ENCODE data around the gene C16orf90.

C16orf90 gene

DNA sequence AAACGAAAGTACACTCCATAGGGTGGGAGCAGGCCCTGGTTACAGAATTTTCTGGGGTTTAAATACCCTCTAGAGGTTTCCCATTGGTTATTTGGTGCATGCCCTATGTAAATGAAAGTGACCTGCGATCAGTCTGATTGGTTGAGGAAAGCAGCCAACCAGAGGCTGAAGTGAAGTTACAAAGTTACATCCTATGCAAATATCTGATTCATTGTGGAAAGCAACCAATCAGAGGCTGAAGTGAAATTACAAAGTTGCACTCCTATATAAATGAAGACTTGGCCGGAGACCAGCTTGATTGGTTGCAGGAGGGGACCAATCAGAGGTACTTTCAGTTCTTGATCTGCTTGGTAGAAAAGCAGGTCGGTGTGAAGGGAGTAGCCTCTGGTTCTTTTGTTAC is 27.4 kb downstream of the C16orf90 start:
- in situ Hi-C loops (cut with MboI; ENCODE audit: low sequenced_read_pairs), result no loop called here

- in situ Hi-C loops (cut with MboI; ENCODE audit: low sequenced_read_pairs), result no loop called here
These were observed 28.1 kb downstream of the C16orf90 start for GRCh38 chr16:3467182-3467581.

DNA sequence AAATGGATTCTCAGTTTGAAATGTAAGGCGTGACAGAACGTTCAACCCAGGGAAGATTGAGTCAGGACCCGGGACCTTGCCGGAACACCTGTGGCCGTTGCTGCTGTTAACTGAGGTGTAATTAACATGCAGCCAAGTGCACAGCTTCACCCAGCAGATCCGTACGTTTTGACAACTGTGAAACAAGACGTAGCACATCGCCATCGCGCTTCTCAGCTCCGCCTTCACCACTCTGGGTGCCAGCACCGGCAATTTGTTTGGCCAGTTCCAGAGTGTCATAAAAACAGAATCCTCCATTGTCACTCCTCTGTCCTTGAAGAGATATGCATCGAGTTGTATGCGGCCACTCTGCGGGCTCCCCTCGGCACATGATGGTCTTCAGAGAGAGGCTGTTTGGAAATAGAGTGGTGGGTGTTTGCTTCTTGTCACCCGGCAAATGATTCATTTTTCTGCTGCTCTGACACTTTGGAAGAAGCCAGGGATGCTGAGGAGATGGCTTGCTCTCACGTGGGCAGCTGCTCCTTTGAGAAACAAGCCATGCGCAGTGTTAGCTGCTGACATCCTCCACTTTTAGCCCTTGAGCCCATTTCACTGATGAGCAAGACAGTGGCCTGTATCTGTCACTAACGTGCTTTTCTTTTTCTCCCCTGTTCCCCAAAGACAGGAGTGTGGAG is 29.2 kb downstream of the C16orf90 start:
- in situ Hi-C loops (cut with MboI; ENCODE audit: low sequenced_read_pairs), result no loop called here

DNA sequence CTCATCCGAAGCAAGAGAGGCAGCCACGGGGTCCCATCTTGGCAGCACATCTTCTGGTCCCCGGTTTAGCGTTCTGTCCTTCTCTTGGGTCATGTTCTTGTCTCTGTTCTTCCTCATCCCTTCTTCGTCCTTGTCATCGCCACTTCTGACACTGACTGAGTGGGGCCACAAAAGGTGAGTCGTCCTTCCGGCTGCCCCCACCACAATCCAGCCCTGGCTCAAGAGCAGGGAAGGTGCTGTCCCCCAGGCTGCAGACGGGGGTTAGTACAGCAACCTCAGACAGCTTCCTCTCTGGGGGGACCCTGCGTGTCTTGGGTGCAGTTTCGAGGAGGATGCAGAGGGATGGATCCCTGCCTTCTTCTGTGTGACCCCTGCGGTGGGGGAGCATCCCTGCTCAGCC is 30.0 kb downstream of the C16orf90 start:
- in situ Hi-C loops (cut with MboI; ENCODE audit: low sequenced_read_pairs), result no loop called here

GRCh38 chr16:3461151-3461550 is 34.1 kb downstream of the C16orf90 start:
- in situ Hi-C loops (cut with MboI; ENCODE audit: low sequenced_read_pairs), result no loop called here

- in situ Hi-C loops (cut with MboI; ENCODE audit: low sequenced_read_pairs), result no loop called here
These were observed 34.7 kb downstream of the C16orf90 start for GRCh38 chr16:3460585-3460984.

GRCh38 chr16:3460121-3460520 is 35.2 kb downstream of the C16orf90 start:
- in situ Hi-C loops (cut with MboI; ENCODE audit: low sequenced_read_pairs), result no loop called here

GRCh38 chr16:3459401-3460090 is 35.7 kb downstream of the C16orf90 start:
- in situ Hi-C loops (cut with MboI; ENCODE audit: low sequenced_read_pairs), result no loop called here

- in situ Hi-C loops (cut with MboI; ENCODE audit: low sequenced_read_pairs), result no loop called here
These were observed 36.4 kb downstream of the C16orf90 start for GRCh38 chr16:3458852-3459361.

DNA sequence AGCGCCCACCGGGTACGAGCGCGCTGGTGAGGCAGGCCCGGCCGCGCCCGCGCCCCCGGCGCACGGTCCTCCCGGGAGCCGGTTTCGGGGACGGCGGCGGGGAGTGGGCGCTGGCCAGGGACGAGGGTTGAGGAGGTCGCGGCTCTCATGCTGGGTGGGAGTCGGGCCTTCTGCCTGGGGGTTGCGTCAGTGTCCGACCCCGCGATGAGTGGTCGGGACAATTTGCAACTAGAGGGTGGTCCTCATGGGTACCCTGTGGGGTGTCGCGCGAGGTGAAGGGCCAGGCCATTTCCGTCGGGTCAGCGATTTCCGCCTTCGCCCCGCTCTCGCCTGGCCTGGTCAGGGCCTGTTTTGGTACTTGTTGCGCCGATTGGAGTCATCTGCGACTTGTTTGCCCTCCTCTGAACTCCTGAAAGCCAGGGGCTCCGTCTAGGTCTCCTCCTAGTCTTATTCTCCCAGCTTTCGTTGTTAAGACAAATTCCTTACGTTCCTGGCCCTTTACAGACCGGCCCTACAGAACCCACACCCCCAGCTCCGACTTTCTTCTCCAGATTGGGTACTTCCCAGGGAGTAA is 36.9 kb downstream of the C16orf90 start:
- in situ Hi-C loops (cut with MboI; ENCODE audit: low sequenced_read_pairs), result no loop called here

DNA sequence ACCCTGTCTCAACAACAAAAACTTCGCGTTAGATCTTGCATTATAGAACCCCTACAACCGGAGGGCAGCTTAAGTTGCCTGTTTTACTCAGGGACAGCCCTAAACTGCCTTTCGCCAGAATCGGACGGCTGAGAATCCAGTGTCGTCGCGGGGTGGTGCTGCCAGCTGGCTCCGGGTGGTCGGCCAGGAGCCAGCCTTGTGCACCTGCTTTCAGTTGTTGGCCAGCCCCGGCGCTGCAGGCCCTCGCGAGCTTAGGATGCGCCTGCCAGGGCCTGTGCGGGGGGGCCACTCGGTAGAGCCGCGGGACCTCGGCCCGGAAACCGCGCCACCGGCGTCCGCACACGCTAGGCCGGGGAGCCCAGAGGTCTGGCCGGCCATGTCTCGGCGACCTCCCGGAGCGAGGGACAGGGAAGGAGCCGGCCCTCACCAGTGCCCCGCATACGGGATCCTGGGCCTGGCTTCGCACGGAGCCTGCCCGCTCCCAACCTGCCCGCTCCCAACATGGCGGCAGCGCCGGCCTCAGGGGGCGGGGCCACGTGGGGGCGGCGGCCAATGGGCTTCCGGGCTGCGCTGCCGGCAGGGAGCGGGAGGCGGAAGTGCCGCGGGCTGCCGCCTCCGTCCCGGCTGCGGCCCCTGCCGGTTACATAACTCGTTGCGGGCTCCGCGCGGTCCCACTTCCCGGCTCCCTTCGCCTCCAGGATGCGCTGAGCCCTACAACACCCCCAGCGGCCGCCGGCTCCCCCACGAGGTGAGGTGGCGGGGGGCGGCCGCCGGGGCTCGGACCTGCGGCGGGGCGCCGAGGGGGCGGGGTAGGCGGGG is 37.6 kb downstream of the C16orf90 start:
- in situ Hi-C loops (cut with MboI; ENCODE audit: low sequenced_read_pairs), result no loop called here

- in situ Hi-C loops (cut with MboI; ENCODE audit: low sequenced_read_pairs), result no loop called here
These were observed 40.6 kb downstream of the C16orf90 start for GRCh38 chr16:3454631-3455147.

DNA sequence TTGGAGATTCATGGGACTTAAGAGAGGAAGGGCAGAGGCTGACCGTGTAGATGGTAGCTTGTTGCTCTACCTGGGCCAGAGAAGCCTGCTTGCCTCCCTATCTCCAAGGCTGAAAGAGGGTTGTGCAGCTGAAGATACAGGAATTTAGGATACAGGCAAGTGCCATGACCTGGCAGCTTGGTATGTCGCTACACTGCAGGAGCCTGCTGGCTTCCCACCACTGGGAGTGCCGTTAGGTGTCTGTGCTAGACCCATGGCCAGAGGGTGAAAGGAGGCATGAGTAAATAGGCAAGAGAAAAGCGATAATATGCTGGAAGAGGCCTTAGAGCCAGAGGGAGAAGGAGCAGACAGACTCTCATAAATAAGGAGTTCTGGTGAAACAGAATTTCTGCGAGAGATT is 41.2 kb downstream of the C16orf90 start:
- in situ Hi-C loops (cut with MboI; ENCODE audit: low sequenced_read_pairs), result no loop called here

DNA sequence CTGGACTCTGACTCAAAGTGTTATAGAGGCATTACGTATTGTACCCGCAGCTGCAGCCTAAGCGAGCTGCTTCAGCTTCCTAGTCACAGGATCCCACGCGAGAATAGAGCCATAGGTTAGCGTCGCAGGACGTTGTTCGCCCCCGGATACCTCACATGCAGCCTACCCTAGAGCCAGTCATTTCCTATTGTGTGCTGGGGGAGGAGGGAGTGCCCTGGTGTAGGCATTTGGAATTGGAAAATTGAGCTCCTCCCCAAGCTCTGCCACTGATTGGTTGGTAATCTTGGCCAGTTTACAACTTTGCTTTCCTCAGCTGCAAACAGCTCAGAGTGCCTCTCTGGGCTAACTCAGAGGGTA is 51.3 kb downstream of the C16orf90 start:
- in situ Hi-C loops (cut with MboI; ENCODE audit: low sequenced_read_pairs), result no loop called here

Measured in hTERT RPE-1 (cell line).